ENCODE measurements around the gene LMF1. TPM values are rescaled to one million over a fixed set of nuclear protein-coding genes. Genes with fewer than 3 reads are reported as not detected.

LMF1 gene
- total RNA-seq, 6 experiments from 2014 or later = 10.9 to 20.0 (median 13.8) TPM

DNA sequence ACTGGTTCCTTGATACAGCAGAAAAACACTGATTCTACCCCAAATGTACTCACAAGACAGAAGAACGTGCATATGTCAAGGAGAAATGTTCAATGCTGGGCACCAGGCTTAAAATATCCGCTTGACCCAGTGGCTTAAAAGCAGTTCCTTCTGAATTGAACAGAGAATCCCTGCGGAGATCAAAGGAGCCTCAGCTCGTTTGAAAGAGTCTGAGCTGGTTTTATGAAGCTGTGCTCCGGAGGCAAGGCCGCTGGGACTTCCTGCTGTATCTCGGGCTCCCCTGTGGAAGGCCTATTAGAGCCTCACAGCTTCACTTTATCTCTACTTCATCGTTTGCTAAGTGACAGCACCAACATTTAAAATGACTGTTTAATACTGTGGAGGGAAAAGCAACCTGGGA, 2.2 kb downstream of the LMF1 start:
- DNase-seq = no peak
- Histone ChIP-seq H3K27me3 (no peaks in the 10 kb centered on the region), H3K4me1 (peaks cover 0 to 13% (median 3%) of the 10 kb centered on the region in 4 donors), H3K4me3 (no peak overlapping the region), H3K9me3 (no peaks in the 10 kb centered on the region), H3K36me3 (no peaks in the 10 kb centered on the region), H3K27ac (no peak overlapping the region)
- WGBS (ENCODE audit: insufficient coverage, low coverage, low lambda C conversion rate, missing lambda C conversion rate) = 88% methylated on average over 8 of the region's 8 CpGs
- intact Hi-C loops (cut with DNase I) = no loop called here
- TF ChIP-seq POLR2A (IDR thresholded peaks at IDR 0.05) = no peak
- no peak for TF ChIP-seq CTCF (IDR thresholded peaks at IDR 0.05)
- no peak for ATAC-seq

- TF ChIP-seq CTCF (IDR thresholded peaks at IDR 0.05) = no peak
- no peak for TF ChIP-seq POLR2A (IDR thresholded peaks at IDR 0.05)
- Histone ChIP-seq H3K36me3 (no peaks in the 10 kb centered on the region), H3K9me3 (no peaks in the 10 kb centered on the region), H3K27ac (no peak overlapping the region), H3K27me3 (no peaks in the 10 kb centered on the region), H3K4me3 (no peak overlapping the region), H3K4me1 (peaks cover 0 to 13% (median 3%) of the 10 kb centered on the region in 4 donors)
- peak in 1 of 3 donors; percentile 49 for DNase-seq
- 75% methylated on average over 4 of the region's 41 CpGs for WGBS (ENCODE audit: insufficient coverage, low coverage, low lambda C conversion rate, missing lambda C conversion rate)
- no peak for ATAC-seq
- intact Hi-C loops (cut with DNase I) = no loop called here
Measured at GRCh38 chr16:967546-968295, 3.1 kb downstream of the LMF1 start.

- no peak for TF ChIP-seq CTCF (IDR thresholded peaks at IDR 0.05)
- no peak for TF ChIP-seq POLR2A (IDR thresholded peaks at IDR 0.05)
- Histone ChIP-seq H3K36me3 (no peaks in the 10 kb centered on the region), H3K9me3 (no peaks in the 10 kb centered on the region), H3K4me1 (peaks cover 0 to 13% (median 3%) of the 10 kb centered on the region in 4 donors), H3K27ac (no peak overlapping the region), H3K27me3 (no peaks in the 10 kb centered on the region), H3K4me3 (no peak overlapping the region)
- no peak for ATAC-seq
- DNase-seq = peak in 2 of 3 donors; percentile 45 to 48
- WGBS (ENCODE audit: insufficient coverage, low coverage, low lambda C conversion rate, missing lambda C conversion rate) = 92% methylated on average over 14 of the region's 20 CpGs
- intact Hi-C loops (cut with DNase I) = no loop called here
Measured at GRCh38 chr16:967077-967541, 3.7 kb downstream of the LMF1 start.

DNA sequence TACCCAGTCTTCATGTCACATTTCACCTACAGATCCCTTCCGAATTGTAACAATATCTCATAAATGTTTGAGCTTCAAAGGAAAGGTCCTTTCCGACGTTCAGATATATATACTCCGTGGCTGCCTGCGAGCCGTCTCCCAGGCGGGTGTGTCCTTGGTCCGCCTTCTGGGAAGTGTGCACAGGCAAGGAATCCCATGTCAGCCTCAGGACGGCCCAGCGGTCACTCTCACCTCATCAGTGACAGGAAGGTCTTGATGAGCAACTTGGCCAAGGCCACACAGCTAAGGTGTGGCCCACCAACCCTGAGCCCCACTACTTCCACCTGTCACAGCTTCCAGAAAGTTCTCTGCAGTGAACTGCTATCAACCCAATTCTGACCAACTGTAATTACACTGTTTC, 4.3 kb downstream of the LMF1 start:
- no peaks in the 10 kb centered on the region for H3K27me3 ChIP-seq
- no peak overlapping the region for H3K4me3 ChIP-seq
- DNase-seq = no peak
- H3K27ac ChIP-seq = no peak overlapping the region
- intact Hi-C loops (cut with DNase I) = no loop called here
- 96% methylated on average over 8 of the region's 10 CpGs for WGBS (ENCODE audit: insufficient coverage, low coverage, low lambda C conversion rate, missing lambda C conversion rate)
- no peaks in the 10 kb centered on the region for H3K9me3 ChIP-seq
- peaks cover 0 to 13% (median 3%) of the 10 kb centered on the region in 4 donors for H3K4me1 ChIP-seq
- no peak for ATAC-seq
- H3K36me3 ChIP-seq = no peaks in the 10 kb centered on the region
- no peak for TF ChIP-seq POLR2A (IDR thresholded peaks at IDR 0.05)
- no peak for TF ChIP-seq CTCF (IDR thresholded peaks at IDR 0.05)
